Neural cell (in vitro differentiated cells): ENCODE measurements around the gene ITPK1. TPM values are rescaled to one million over a fixed set of nuclear protein-coding genes. Genes with fewer than 3 reads are reported as not detected.

Experiments used
- H2AFZ ChIP-seq: fragments of 200-600, 300-800 bp; sonication (generic), shearing (Covaris generic); 2 replicates; pipeline ENCODE4 v1.6.0; 2014; ENCODE audit warnings: low read depth, mild to moderate bottlenecking, antibody characterized with exemption, low read length, moderate library complexity
- H3F3A ChIP-seq: fragments of 200-600 bp; shearing (Covaris generic); 2 replicates; pipeline ENCODE4 v1.6.1; 2016; ENCODE audit warnings: mild to moderate bottlenecking, moderate library complexity, mixed read lengths, antibody characterized with exemption, low read length; ENCODE audit not compliant: insufficient read depth, poor library complexity, severe bottlenecking
- H3K27ac ChIP-seq: fragments of 200-600, 300-800 bp; sonication (generic), shearing (Covaris generic); 2 replicates; pipeline ENCODE4 v1.5.1; 2014; ENCODE audit warnings: mild to moderate bottlenecking, low read length, moderate library complexity
- H3K27me3 ChIP-seq: fragments of 300-800, 200-600 bp; sonication (generic), shearing (Covaris generic); 2 replicates; pipeline ENCODE4 v1.6.0; 2014; ENCODE audit warnings: mild to moderate bottlenecking, low read depth, low read length, moderate library complexity; ENCODE audit not compliant: insufficient read depth
- H3K36me3 ChIP-seq: fragments of 300-800, 200-600 bp; sonication (generic), shearing (Covaris generic); 2 replicates; pipeline ENCODE4 v1.5.1; 2014; ENCODE audit warnings: mild to moderate bottlenecking, antibody characterized with exemption, low read length, moderate library complexity; ENCODE audit not compliant: insufficient read depth
- H3K4me2 ChIP-seq: fragments of 300-800, 200-600 bp; sonication (generic), shearing (Covaris generic); 2 replicates; pipeline ENCODE4 v1.6.0; 2014; ENCODE audit warnings: mild to moderate bottlenecking, low read length
- H3K4me3 ChIP-seq: fragments of 300-800, 200-600 bp; sonication (generic), shearing (Covaris generic); 2 replicates; pipeline ENCODE4 v1.5.1; 2014; ENCODE audit warnings: mild to moderate bottlenecking, low read length, moderate library complexity
- H3K79me2 ChIP-seq: fragments of 200-600 bp; shearing (Covaris generic); replicated peaks from 2 replicates; pipeline ENCODE4 v1.6.0; 2014; ENCODE audit warnings: mild to moderate bottlenecking, low read length, moderate library complexity; ENCODE audit not compliant: insufficient read depth
- H3K9ac ChIP-seq: fragments of 300-800, 200-600 bp; sonication (generic), shearing (Covaris generic); 2 replicates; pipeline ENCODE4 v1.6.1; 2016; ENCODE audit warnings: mild to moderate bottlenecking, low read length, mixed read lengths
- H3K9me2 ChIP-seq: fragments of 200-600 bp; shearing (Covaris generic); 2 replicates; pipeline ENCODE4 v1.6.1; 2016; ENCODE audit warnings: mild to moderate bottlenecking, low read length, mixed read lengths; ENCODE audit not compliant: insufficient read depth
- H3K9me3 ChIP-seq: fragments of 200-600, 300-800 bp; sonication (generic), shearing (Covaris generic); 2 replicates; pipeline ENCODE4 v1.6.1; 2016; ENCODE audit warnings: mild to moderate bottlenecking, mixed run types, low read length, moderate library complexity, mixed read lengths
- H4K20me1 ChIP-seq: fragments of 200-600 bp; shearing (Covaris generic); 2 replicates; pipeline ENCODE4 v1.6.1; 2016; ENCODE audit warnings: mild to moderate bottlenecking, mixed run types; ENCODE audit not compliant: insufficient read depth
- CTCF ChIP-seq: fragments of 450-650 bp; IDR thresholded peaks from 2 replicates; pipeline ENCODE4 v1.5.1; 2014; ENCODE audit warnings: antibody characterized with exemption, mild to moderate bottlenecking, moderate library complexity; ENCODE audit not compliant: poor library complexity, severe bottlenecking
- EP300 ChIP-seq: fragments of 450-650 bp; conservative IDR thresholded peaks from 2 replicates; pipeline ENCODE4 v1.6.1; 2014; ENCODE audit warnings: antibody characterized with exemption, mild to moderate bottlenecking, moderate library complexity; ENCODE audit not compliant: poor library complexity, severe bottlenecking
- EZH2 ChIP-seq: fragments of 200-600, 300-800 bp; shearing (Covaris generic), sonication (generic); IDR thresholded peaks from 2 replicates; pipeline ENCODE4 v1.6.1; 2014; ENCODE audit warnings: antibody characterized with exemption, low read length, borderline replicate concordance, mild to moderate bottlenecking; ENCODE audit not compliant: insufficient read depth, poor library complexity, severe bottlenecking
- MXI1 ChIP-seq: fragments of 450-650 bp; conservative IDR thresholded peaks from 2 replicates; pipeline ENCODE4 v1.6.1; 2014; ENCODE audit warnings: antibody characterized with exemption, mild to moderate bottlenecking; ENCODE audit not compliant: poor library complexity, severe bottlenecking
- POLR2AphosphoS5 ChIP-seq: IDR thresholded peaks from 2 replicates; pipeline ENCODE4 v1.6.1; 2012
- RAD21 ChIP-seq: fragments of 450-650 bp; conservative IDR thresholded peaks from 2 replicates; pipeline ENCODE4 v1.6.1; 2014; ENCODE audit warnings: antibody characterized with exemption, mild to moderate bottlenecking, moderate library complexity
- SMC3 ChIP-seq: fragments of 450-650 bp; conservative IDR thresholded peaks from 2 replicates; pipeline ENCODE4 v1.6.1; 2014; ENCODE audit warnings: antibody characterized with exemption, mild to moderate bottlenecking, moderate library complexity; ENCODE audit not compliant: poor library complexity
- TAF1 ChIP-seq: IDR thresholded peaks from 2 replicates; pipeline ENCODE4 v1.6.1; 2012; ENCODE audit warnings: low read depth
- polyA plus RNA-seq: library from polyadenylated mRNA; depleted of rRNA; stranded (reverse); fragments of >200 nt; gene quantifications from 2 replicates; pipeline ENCODE4 v1.2.3, GENCODE V29; 2014
- TF ChIP-seq, protein P1 (sequence below): IDR thresholded peaks from 2 replicates; pipeline ENCODE4 v1.6.1; 2012; ENCODE audit warnings: borderline replicate concordance

Gene ITPK1
- polyA plus RNA-seq, 1 donor from 2014 or later: 65.0 TPM

- Histone ChIP-seq H4K20me1 (no peaks in the 10 kb centered on the region), H3K27ac (no peak overlapping the region), H3F3A (peaks cover 6% of the 10 kb centered on the region), H3K36me3 (no peaks in the 10 kb centered on the region), H3K27me3 (no peaks in the 10 kb centered on the region), H3K9me2 (no peaks in the 10 kb centered on the region), H3K9me3 (no peaks in the 10 kb centered on the region), H3K9ac (no peak overlapping the region), H3K4me2 (no peak overlapping the region), H2AFZ (no peak overlapping the region), H3K4me3 (no peak overlapping the region), H3K79me2 (no peaks in the 10 kb centered on the region)
- TF ChIP-seq RAD21 (no peak), EZH2 (no peak), TAF1 (no peak), SMC3 (no peak), CTCF (no peak)
Observed at GRCh38 chr14:92986254-92987147, 129.2 kb downstream of the ITPK1 start.

- TF ChIP-seq MXI1 (no peak), POLR2AphosphoS5 (no peak), RAD21 (no peak), SMC3 (no peak), TAF1 (no peak), EP300 (no peak), EZH2 (no peak), CTCF (no peak)
- TF ChIP-seq, protein P1, sequence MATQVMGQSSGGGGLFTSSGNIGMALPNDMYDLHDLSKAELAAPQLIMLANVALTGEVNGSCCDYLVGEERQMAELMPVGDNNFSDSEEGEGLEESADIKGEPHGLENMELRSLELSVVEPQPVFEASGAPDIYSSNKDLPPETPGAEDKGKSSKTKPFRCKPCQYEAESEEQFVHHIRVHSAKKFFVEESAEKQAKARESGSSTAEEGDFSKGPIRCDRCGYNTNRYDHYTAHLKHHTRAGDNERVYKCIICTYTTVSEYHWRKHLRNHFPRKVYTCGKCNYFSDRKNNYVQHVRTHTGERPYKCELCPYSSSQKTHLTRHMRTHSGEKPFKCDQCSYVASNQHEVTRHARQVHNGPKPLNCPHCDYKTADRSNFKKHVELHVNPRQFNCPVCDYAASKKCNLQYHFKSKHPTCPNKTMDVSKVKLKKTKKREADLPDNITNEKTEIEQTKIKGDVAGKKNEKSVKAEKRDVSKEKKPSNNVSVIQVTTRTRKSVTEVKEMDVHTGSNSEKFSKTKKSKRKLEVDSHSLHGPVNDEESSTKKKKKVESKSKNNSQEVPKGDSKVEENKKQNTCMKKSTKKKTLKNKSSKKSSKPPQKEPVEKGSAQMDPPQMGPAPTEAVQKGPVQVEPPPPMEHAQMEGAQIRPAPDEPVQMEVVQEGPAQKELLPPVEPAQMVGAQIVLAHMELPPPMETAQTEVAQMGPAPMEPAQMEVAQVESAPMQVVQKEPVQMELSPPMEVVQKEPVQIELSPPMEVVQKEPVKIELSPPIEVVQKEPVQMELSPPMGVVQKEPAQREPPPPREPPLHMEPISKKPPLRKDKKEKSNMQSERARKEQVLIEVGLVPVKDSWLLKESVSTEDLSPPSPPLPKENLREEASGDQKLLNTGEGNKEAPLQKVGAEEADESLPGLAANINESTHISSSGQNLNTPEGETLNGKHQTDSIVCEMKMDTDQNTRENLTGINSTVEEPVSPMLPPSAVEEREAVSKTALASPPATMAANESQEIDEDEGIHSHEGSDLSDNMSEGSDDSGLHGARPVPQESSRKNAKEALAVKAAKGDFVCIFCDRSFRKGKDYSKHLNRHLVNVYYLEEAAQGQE: no peak
- Histone ChIP-seq H3K9me3 (no peaks in the 10 kb centered on the region), H3F3A (peaks cover 6% of the 10 kb centered on the region), H3K9ac (no peak overlapping the region), H3K79me2 (no peaks in the 10 kb centered on the region), H3K9me2 (no peaks in the 10 kb centered on the region), H3K27ac (no peak overlapping the region), H3K4me2 (no peak overlapping the region), H2AFZ (no peak overlapping the region), H3K27me3 (no peaks in the 10 kb centered on the region), H3K4me3 (no peak overlapping the region), H3K36me3 (no peaks in the 10 kb centered on the region), H4K20me1 (no peaks in the 10 kb centered on the region)
Observed at GRCh38 chr14:92985521-92985920, 130.2 kb downstream of the ITPK1 start.
